NCI-H526 (cell line): ENCODE data around the gene TMPRSS4.

Experiments used
- DNase-seq, 2 experiments: peaks; one replicate each; lab custom pipeline; 2025; lab: John Stamatoyannopoulos, UW

Gene TMPRSS4

DNA sequence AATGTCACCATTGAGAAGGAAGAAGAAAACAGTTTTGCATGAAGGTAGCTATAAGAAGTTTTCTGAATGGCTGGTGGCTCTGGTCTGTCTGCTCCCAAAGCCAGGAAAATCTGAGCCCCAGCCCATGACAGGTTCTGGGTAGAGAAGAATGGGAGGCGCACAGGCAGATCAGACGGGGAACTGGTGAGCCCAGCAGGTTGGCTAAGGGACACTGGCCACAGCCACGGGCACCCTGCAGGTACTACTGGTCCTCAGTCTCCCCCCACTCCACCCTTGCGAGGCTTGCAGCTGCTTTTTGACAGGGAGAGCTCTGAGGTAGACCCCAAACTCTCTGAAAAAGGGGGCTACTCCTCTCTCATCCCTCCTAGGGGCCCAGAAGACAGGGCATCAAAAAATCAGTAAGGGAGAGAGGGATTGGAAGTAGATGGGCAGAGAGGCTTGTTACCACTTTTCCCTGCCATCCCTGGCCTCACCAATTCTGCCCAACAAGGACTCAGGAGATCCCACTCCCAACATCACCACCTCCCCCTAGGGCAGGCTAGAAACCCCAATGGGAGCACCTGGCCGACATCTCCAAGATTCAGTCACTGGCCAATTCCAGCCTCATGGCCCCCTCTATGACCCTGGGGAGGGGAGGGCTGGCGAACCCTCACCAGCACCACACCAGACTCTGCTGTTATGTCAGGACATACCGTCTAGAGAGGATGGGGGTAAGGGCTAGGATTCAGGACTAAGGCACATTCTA, 58.3 kb downstream of the TMPRSS4 start:
- DNase-seq = no peak

DNA sequence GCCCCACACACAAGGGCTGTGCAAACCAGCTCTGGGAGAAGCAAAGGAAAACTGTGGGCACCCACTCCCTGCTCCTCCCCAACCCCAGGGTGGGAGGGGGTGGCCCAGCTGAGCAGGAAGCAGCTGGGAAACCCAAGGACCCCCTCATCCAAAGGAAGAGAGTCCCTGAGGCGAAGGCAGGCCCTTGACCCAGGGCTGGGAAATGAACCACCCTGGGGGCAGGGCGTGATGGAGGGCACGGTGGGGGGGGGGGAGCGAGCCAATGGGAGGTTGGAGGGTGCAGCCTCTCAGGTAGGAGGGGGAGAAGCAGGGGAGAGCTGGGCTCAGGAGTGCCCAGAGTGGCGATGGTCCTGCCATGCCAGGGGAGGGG, 58.9 kb downstream of the TMPRSS4 start:
- no peak for DNase-seq

- DNase-seq = no peak
Measured at GRCh38 chr11:118136341-118136740, 59.5 kb downstream of the TMPRSS4 start.

- no peak for DNase-seq
Measured at GRCh38 chr11:118136801-118137200, 59.9 kb downstream of the TMPRSS4 start.

- DNase-seq = no peak
Measured at GRCh38 chr11:118138839-118139420, 62.1 kb downstream of the TMPRSS4 start.

DNA sequence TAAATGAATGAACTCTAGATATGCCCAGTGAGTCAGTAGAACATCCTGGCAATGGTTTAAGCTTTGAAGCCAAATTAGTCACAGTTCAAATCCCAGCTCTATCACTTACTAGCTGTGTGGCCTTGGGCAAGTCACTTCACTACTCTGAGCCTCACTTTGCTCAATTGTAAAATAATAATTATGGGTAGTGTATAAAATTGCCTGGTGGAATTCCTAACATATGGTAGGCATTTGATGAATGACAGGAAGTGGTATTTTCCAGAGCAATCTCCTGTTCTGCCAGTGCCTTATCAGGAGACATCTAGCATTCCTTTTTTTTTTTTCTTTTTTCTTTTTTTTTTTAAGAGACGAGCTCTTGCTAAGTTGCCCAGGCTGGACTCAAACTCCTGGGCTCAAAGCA, 62.7 kb downstream of the TMPRSS4 start:
- no peak for DNase-seq

DNA sequence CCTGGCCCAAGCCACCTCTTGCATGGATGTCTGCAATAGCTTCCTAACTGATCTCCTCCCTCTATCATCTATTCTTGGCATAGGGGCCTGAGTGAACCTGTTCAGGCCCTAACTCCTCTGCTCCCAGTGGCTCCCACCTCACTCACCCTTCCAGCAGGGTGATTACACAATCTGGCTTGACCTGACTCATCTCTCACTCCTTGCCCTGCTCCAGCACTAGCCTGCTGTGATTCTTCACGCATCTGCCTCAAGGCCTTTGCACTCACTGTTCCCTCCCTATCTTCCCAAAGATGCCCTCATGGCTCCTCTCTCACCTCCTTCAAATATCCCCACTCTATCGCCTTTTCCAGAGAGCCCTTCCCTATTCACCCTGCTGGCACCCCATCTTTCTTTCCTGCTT, 65.2 kb downstream of the TMPRSS4 start:
- no peak for DNase-seq

- DNase-seq = peak in 1 of 2 experiments; percentile 39
Measured at GRCh38 chr11:118142809-118143208, 65.9 kb downstream of the TMPRSS4 start.

DNA sequence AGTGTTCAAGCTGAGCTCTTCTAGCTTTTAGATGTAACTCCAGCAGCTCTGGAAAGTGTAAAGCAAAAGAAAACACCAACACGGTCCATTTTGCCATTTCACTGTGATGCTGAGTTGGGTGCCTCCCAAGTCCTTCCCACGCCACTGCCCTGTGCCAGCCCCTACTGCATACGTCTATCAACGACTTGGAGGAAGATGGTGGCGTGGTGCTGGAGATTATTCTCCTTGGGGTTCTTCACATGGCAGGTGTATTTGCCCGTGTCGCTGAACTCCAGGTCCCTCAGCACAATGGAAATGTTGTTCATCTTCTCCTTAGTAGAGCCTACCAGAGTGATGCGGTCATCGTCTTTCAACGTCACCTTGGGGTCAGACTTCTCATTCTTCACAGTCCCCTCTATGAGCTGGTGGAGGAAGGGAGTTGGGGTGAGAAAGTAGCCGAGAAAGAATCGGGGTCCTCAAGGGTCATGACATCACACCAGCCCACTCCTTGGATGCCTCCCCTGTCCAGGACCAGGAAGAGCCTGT, 66.8 kb downstream of the TMPRSS4 start:
- no peak for DNase-seq

DNA sequence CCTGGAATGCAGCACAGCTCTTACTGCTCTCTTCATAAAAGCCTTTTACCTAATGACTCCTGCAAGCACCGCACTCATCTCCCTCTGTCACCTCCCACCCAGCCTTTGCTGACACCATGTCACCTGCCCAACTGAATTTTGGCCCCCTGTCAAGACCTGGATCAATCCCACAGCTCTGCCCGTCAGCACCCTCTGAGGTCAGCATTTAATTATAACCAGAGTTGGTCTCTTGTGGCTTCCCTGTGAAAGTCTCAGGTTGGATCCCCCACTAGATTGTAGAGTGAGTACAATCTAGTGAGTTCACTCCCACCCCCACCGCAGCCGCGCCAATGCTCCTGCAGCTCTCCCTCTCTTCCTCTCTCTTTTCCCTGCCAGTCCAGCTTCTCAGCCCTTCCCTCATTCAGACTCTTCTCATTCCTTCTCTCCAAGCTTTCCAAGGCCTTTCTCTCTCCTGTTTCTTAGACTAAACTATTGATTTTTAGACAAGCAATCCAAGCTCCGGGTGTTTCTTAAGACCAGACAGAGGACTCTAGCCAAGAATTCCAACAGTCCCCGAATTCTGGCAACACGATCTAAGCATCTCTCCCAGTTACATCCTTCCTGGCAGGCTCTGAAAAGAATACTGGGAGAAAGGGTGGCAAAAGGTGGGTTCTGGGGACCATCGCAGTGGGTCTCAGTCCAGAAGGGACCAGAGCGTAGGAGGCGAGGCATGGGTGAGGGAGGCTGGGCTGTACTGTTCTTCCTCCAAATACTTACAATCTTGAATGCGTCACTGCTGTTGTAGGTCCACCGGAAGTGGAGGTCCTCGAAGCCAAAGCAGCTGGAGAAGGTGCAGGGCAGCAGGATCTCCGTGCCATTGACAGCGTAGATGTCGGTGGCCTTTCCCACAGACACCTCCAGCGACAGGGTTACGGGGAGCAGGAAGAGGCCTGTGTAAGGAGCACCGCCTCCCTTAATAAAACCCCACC, 67.7 kb downstream of the TMPRSS4 start:
- DNase-seq = no peak

DNA sequence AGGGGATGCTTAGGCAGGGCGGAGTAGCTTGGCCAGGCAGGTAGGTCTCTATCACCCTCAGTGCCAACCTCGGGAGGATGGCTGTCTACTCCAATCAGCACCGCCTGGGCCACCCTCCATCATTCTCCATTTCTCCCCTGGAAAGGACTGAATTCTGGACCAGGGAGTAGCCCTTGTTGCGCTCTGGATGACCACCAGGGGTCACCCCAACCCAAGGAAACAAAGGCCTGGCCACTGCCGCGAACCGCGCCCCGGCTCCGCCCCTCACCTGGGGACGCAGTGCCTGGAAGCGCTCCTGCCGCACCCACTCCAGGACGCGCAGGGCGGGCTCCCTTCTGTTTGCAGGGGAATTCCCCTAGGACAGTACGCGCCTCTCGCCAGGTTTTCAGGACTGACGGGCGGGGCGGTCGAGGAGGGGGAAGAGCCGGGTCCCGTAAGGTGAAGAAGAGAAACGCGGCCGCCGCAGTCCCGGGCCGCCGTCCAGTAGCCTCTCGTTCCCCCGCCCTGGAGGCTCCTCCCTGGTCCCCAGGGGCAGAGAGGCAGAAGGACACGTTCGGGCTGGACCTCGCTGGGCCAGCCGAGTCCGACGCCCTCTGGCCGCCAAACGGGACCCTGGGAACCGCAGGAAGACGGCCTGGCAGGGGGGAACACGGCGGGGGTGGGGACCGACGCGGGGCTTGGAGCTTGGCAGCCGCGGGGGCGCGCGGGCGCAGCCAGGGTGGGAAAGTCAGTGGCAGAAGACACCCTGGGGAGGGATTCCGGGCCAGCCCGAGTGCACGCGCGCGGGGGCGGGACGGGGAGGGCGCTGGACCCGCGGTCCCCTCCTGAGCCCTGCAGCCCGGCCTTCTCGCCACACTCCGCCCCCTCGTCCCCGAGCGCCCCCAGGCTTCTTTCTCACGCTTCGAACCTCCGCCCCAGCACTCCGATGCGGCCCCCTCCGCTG, 68.7 kb downstream of the TMPRSS4 start:
- DNase-seq = peak; percentile 96 to 99

GRCh38 chr11:118146554-118146953, 69.7 kb downstream of the TMPRSS4 start:
- no peak for DNase-seq

GRCh38 chr11:118147502-118147901, 70.6 kb downstream of the TMPRSS4 start:
- DNase-seq = no peak

- no peak for DNase-seq
Measured at GRCh38 chr11:118148240-118148639, 71.4 kb downstream of the TMPRSS4 start.

GRCh38 chr11:118148856-118149255, 72.0 kb downstream of the TMPRSS4 start:
- DNase-seq = peak; percentile 57 to 73

- DNase-seq = peak in 1 of 2 experiments; percentile 48
Measured at GRCh38 chr11:118149493-118149892, 72.6 kb downstream of the TMPRSS4 start.

DNA sequence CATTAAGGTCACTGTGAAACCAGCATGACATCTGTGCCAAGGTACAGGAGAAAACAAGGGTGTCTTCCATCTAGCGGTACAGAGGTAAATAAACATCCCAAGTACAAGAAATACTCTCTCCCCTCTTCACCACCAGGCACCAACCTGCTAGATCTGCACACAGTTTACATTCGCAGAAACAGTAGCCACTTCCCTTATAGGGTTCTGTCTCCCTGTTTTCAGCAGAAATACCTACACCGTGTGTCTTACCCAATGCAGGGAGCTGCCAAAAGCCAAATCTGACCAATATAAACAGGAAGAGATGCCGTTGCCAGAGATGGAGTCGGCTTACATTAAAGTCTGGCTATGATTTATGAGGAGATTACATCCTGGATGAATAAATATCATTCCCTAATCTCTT, 74.6 kb downstream of the TMPRSS4 start:
- no peak for DNase-seq

DNA sequence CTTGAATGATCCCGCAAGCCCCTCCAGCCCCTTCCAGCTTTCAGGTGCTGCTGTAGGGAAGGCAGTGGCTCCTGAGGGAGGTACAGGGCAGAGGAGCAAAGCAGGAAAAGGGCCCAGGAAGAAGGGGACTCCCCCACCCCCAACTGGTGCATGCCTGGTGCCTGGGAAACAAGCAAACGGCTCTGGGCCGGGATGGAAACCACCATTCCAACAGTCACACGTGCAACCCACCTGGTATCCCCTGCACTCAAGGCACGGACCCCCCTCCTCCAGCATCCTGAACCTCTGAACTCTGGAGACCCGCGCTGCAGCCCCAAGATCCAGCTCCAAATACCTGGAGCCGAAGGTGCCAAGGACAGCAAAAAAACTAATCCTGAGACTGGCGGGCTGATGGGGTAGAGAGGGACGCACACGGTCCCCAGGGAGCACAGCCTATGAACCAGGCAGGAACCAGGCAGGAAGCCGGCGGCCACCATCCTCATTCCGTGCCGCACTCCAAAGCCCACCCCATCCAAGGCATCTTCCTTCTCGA, 75.2 kb downstream of the TMPRSS4 start:
- peak in 1 of 2 experiments; percentile 81 for DNase-seq

DNA sequence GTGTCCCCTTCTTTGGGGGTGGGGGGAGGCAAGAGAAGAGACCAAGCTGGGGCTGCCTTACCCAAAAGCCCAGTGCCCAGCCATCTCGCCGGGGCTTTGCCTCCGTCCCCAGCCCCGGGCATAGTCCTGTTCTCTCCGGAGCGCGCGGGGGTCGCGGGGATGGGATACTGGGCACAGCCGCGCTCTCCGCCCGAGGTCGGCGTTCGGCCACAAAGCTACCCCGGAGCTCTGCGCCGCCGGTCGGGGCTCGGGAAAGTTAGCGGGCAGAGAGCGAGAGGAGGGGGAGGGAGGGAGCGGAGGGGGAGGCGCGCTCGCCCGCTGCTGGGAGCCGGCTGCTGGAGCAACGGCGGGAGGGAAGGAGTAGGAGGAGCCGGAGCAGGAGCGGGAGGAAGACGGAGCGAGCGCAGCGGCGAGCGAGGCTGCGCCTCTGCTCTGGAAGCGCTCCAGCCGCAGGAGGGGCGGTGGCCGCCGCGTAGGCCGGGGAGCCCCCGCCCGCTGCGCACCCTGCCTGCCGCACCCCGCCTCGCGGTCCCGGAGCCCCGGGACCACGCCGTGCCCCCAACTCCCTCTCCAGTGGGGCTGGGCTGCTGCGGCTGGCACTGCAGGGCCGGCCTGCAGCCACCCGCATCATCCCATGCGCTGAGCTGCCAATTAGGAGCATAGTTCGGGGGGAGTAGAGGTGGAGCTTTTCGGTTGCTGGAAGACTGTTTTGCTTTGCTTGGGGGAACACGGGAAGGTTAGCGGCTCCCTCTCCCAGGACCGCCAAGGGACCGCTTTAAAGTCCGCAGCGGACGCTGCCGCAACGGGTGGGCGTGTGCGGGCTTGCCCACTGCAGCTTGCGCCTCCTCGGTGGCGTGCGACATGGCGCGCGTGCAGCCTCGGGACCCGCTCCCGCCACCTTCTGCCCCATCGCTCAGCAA, 75.9 kb downstream of the TMPRSS4 start, which contains the start of gene SCN4B:
Gene SCN4B (minus strand): TSS at position 272 of the 920 bp plus-strand sequence. CDS start 150 bp downstream, at position 122.
- DNase-seq = peak; percentile 67 to 96

GRCh38 chr11:118153516-118153915, 76.6 kb downstream of the TMPRSS4 start:
- no peak for DNase-seq
